ENCODE results near the gene CDH23. TPM values are rescaled to one million over a fixed set of nuclear protein-coding genes. Genes with fewer than 3 reads are reported as not detected.

CDH23 gene
- total RNA-seq, 2 experiments from 2014 or later, result 4.6 to 5.2 TPM

DNA sequence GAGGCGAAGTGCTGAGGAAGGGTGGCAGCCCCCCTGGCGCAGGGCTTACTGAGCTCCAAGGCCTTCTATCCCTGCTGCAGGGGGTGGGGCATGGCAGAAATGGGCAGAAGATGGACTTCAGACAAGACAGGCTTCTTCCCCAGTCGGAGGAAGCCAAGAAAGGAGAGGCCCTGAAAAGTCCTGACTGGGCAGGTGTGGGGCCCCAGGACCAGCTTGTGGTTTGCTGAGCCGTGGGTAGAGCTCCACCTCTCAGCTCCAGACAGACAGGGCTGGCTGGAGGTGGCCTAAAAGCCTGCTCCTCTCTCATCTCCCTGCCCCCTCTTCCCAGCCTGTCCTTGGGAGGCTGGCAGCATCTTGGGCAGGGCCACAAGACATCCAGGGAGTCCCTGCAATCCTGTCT, 255.2 kb downstream of the CDH23 start:
- Histone ChIP-seq H3K9me3 (ENCODE audit: control insufficient read depth in 1 of 2, insufficient read depth in 1 of 2, low read length in 2 of 2) (no peaks in the 10 kb centered on the region), H3K27me3 (ENCODE audit: control insufficient read depth in 1 of 2, insufficient read depth in 2 of 2, low read length in 2 of 2) (no peaks in the 10 kb centered on the region), H3K36me3 (ENCODE audit: insufficient read depth, low read length) (no peaks in the 10 kb centered on the region), H3K4me1 (ENCODE audit: insufficient read depth, low read length) (no peaks in the 10 kb centered on the region), H3K4me3 (ENCODE audit: low read length) (no peak overlapping the region), H3K27ac (ENCODE audit: low read depth in 1 of 2, low read length in 2 of 2) (no peak overlapping the region)
- ChIA-PET POLR2A (no interaction called here), CTCF (no interaction called here)
- Mint-ChIP-seq H3K27me3 (no peaks in the 10 kb centered on the region), H3K27ac (no peak overlapping the region), H3K4me1 (ENCODE audit: low read depth) (no peaks in the 10 kb centered on the region), H3K9me3 (no peaks in the 10 kb centered on the region), H3K36me3 (ENCODE audit: low read depth) (no peaks in the 10 kb centered on the region), H3K4me3 (no peak overlapping the region)
- TF ChIP-seq, protein P1, sequence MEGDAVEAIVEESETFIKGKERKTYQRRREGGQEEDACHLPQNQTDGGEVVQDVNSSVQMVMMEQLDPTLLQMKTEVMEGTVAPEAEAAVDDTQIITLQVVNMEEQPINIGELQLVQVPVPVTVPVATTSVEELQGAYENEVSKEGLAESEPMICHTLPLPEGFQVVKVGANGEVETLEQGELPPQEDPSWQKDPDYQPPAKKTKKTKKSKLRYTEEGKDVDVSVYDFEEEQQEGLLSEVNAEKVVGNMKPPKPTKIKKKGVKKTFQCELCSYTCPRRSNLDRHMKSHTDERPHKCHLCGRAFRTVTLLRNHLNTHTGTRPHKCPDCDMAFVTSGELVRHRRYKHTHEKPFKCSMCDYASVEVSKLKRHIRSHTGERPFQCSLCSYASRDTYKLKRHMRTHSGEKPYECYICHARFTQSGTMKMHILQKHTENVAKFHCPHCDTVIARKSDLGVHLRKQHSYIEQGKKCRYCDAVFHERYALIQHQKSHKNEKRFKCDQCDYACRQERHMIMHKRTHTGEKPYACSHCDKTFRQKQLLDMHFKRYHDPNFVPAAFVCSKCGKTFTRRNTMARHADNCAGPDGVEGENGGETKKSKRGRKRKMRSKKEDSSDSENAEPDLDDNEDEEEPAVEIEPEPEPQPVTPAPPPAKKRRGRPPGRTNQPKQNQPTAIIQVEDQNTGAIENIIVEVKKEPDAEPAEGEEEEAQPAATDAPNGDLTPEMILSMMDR (IDR thresholded peaks at IDR 0.05), result no peak
- no peak for DNase-seq
- no peak for ATAC-seq (ENCODE audit: poor library complexity)
- intact Hi-C loops (cut with DNase I, micrococcal nuclease), result no loop called here

- TF ChIP-seq, protein P1 (IDR thresholded peaks at IDR 0.05), result no peak
- no peaks in the 10 kb centered on the region for H3K27me3 ChIP-seq (ENCODE audit: control insufficient read depth in 1 of 2, insufficient read depth in 2 of 2, low read length in 2 of 2)
- no peaks in the 10 kb centered on the region for H3K4me1 ChIP-seq (ENCODE audit: insufficient read depth, low read length)
- no peaks in the 10 kb centered on the region for H3K9me3 ChIP-seq (ENCODE audit: control insufficient read depth in 1 of 2, insufficient read depth in 1 of 2, low read length in 2 of 2)
- no peaks in the 10 kb centered on the region for H3K36me3 Mint-ChIP-seq (ENCODE audit: low read depth)
- POLR2A ChIA-PET, result no interaction called here
- no peak overlapping the region for H3K4me3 ChIP-seq (ENCODE audit: low read length)
- CTCF ChIA-PET, result no interaction called here
- no peaks in the 10 kb centered on the region for H3K27me3 Mint-ChIP-seq
- no peak overlapping the region for H3K27ac ChIP-seq (ENCODE audit: low read depth in 1 of 2, low read length in 2 of 2)
- no peaks in the 10 kb centered on the region for H3K36me3 ChIP-seq (ENCODE audit: insufficient read depth, low read length)
- no peak for DNase-seq
- intact Hi-C loops (cut with DNase I, micrococcal nuclease), result no loop called here
- no peak overlapping the region for H3K4me3 Mint-ChIP-seq
- H3K27ac Mint-ChIP-seq, result no peak overlapping the region
- no peaks in the 10 kb centered on the region for H3K9me3 Mint-ChIP-seq
- ATAC-seq (ENCODE audit: poor library complexity), result no peak
- H3K4me1 Mint-ChIP-seq (ENCODE audit: low read depth), result no peaks in the 10 kb centered on the region
Observed at GRCh38 chr10:71653044-71653443, 256.3 kb downstream of the CDH23 start.

GRCh38 chr10:71656220-71656619, 259.5 kb downstream of the CDH23 start:
- ChIA-PET CTCF (no interaction called here), POLR2A (no interaction called here)

More at GRCh38 chr10:71656220-71656619, 259.5 kb downstream of the CDH23 start:
- TF ChIP-seq, protein P1 (IDR thresholded peaks at IDR 0.05), result no peak
- H3K27ac ChIP-seq (ENCODE audit: low read depth in 1 of 2, low read length in 2 of 2), result no peak overlapping the region
- H3K4me1 ChIP-seq (ENCODE audit: insufficient read depth, low read length), result no peaks in the 10 kb centered on the region
- Mint-ChIP-seq H3K27ac (no peak overlapping the region), H3K36me3 (ENCODE audit: low read depth) (no peaks in the 10 kb centered on the region), H3K27me3 (no peaks in the 10 kb centered on the region), H3K4me1 (ENCODE audit: low read depth) (no peaks in the 10 kb centered on the region), H3K4me3 (no peak overlapping the region), H3K9me3 (no peaks in the 10 kb centered on the region)
- DNase-seq, result no peak
- intact Hi-C loops (cut with DNase I, micrococcal nuclease), result no loop called here
- H3K4me3 ChIP-seq (ENCODE audit: low read length), result no peak overlapping the region
- ATAC-seq (ENCODE audit: poor library complexity), result no peak
- no peaks in the 10 kb centered on the region for H3K36me3 ChIP-seq (ENCODE audit: insufficient read depth, low read length)
- H3K9me3 ChIP-seq (ENCODE audit: control insufficient read depth in 1 of 2, insufficient read depth in 1 of 2, low read length in 2 of 2), result no peaks in the 10 kb centered on the region
- no peaks in the 10 kb centered on the region for H3K27me3 ChIP-seq (ENCODE audit: control insufficient read depth in 1 of 2, insufficient read depth in 2 of 2, low read length in 2 of 2)
